Activated CD4-positive, alpha-beta memory T cell treated with anti-CD3 and anti-CD28 coated beads for 36 hours (primary cell): Measurements from ENCODE around the gene RPS6KA2. TPM values are rescaled to one million over a fixed set of nuclear protein-coding genes. Genes with fewer than 3 reads are reported as not detected.

Experiments
- CTCF ChIA-PET: fragments of 350-600 bp; sonication (Branson Sonifier 250); formaldehyde crosslinking; loops from one replicate; lab custom pipeline; 2021; ENCODE audit warnings: antibody characterized with exemption, inconsistent platforms; lab: Charles Lee
- POLR2A ChIA-PET: fragments of 350-600 bp; sonication (Branson Sonifier 250); formaldehyde crosslinking; loops from one replicate; lab custom pipeline; 2021; ENCODE audit warnings: antibody characterized with exemption; lab: Charles Lee
- DNase-seq: peaks from one replicate; pipeline ENCODE4 v3.0.0-alpha.2; 2020
- H3K27ac Mint-ChIP-seq: one replicate; pipeline ENCODE4 v1.8.0; 2021; ENCODE audit warnings: mixed read lengths
- H3K27me3 Mint-ChIP-seq: one replicate; pipeline ENCODE4 v1.8.0; 2021; ENCODE audit warnings: mixed read lengths
- H3K36me3 Mint-ChIP-seq: one replicate; pipeline ENCODE4 v1.8.0; 2021; ENCODE audit warnings: mixed read lengths
- H3K4me1 Mint-ChIP-seq: one replicate; pipeline ENCODE4 v1.8.0; 2021; ENCODE audit warnings: low read depth, mixed read lengths
- H3K4me3 Mint-ChIP-seq: one replicate; pipeline ENCODE4 v1.8.0; 2021; ENCODE audit warnings: mild to moderate bottlenecking, mixed read lengths
- H3K9me3 Mint-ChIP-seq: one replicate; pipeline ENCODE4 v1.8.0; 2021; ENCODE audit warnings: mixed read lengths
- intact Hi-C: fragments of 100-400 bp; cut with micrococcal nuclease; formaldehyde crosslinking; loops from one replicate; pipeline ENCODE4 v1.15.1; 2023
- total RNA-seq, 2 experiments: library from RNA; stranded (reverse); gene quantifications; one replicate each; pipeline ENCODE4 v1.2.3, GENCODE V29; 2021

The RPS6KA2 gene
- total RNA-seq, 2 experiments from 2014 or later: 7.7 to 7.9 TPM

GRCh38 chr6:166415306-166415705 is 211.7 kb downstream of the RPS6KA2 start:
- Mint-ChIP-seq H3K9me3 (peaks cover 14% of the 10 kb centered on the region), H3K4me3 (no peak overlapping the region), H3K27ac (peak overlapping the region; percentile 68), H3K36me3 (peaks cover 12% of the 10 kb centered on the region), H3K27me3 (no peaks in the 10 kb centered on the region), H3K4me1 (peaks cover 92% of the 10 kb centered on the region)
- peak; percentile 74 for DNase-seq
- intact Hi-C loops: loop anchor here (2.0 to 10.0 kb wide), 4 partner anchors 33 to 539 kb away; partner anchors contain the start of genes MPC1, RNASET2 and SFT2D1
- ChIA-PET CTCF (interaction anchor here (0.7 kb wide), 1 partner anchor 31 kb away, joined by 3 read pairs; no protein-coding TSS in a partner anchor), POLR2A (interaction anchor here (0.9 kb wide), 1 partner anchor 15 kb away, joined by 3 read pairs; no protein-coding TSS in a partner anchor)

- ChIA-PET CTCF (no interaction called here), POLR2A (no interaction called here)
- H3K27me3 Mint-ChIP-seq: no peaks in the 10 kb centered on the region
- no peak overlapping the region for H3K27ac Mint-ChIP-seq
- H3K4me1 Mint-ChIP-seq: peaks cover 78% of the 10 kb centered on the region
- peaks cover 14% of the 10 kb centered on the region for H3K9me3 Mint-ChIP-seq
- H3K36me3 Mint-ChIP-seq: peaks cover 12% of the 10 kb centered on the region
- no peak overlapping the region for H3K4me3 Mint-ChIP-seq
- no peak for DNase-seq
- intact Hi-C loops: loop anchor here (10.0 kb wide), 1 partner anchor 541 kb away; the partner anchor contains the start of gene RNASET2
Observed at GRCh38 chr6:166413491-166413951, 213.5 kb downstream of the RPS6KA2 start.

- peaks cover 14% of the 10 kb centered on the region for H3K9me3 Mint-ChIP-seq
- peaks cover 73% of the 10 kb centered on the region for H3K4me1 Mint-ChIP-seq
- H3K27me3 Mint-ChIP-seq: no peaks in the 10 kb centered on the region
- peaks cover 12% of the 10 kb centered on the region for H3K36me3 Mint-ChIP-seq
- H3K4me3 Mint-ChIP-seq: no peak overlapping the region
- POLR2A ChIA-PET: no interaction called here
- intact Hi-C loops: loop anchor here (10.0 kb wide), 1 partner anchor 542 kb away; the partner anchor contains the start of gene RNASET2
- no peak for DNase-seq
- CTCF ChIA-PET: interaction anchor here (1.8 to 3.8 kb wide), 2 partner anchors 13 to 99 kb away, joined by 7 to 21 read pairs; no protein-coding TSS in a partner anchor
- no peak overlapping the region for H3K27ac Mint-ChIP-seq
Observed at GRCh38 chr6:166412911-166413384, 214.1 kb downstream of the RPS6KA2 start.

GRCh38 chr6:166412156-166412910 is 214.7 kb downstream of the RPS6KA2 start:
- peaks cover 12% of the 10 kb centered on the region for H3K36me3 Mint-ChIP-seq
- POLR2A ChIA-PET: no interaction called here
- CTCF ChIA-PET: interaction anchor here (1.8 to 3.8 kb wide), 2 partner anchors 12 to 99 kb away, joined by 7 to 21 read pairs; no protein-coding TSS in a partner anchor
- intact Hi-C loops: loop anchor here (10.0 kb wide), 1 partner anchor 542 kb away; the partner anchor contains the start of gene RNASET2
- peak overlapping the region; percentile 49 for H3K4me3 Mint-ChIP-seq
- no peaks in the 10 kb centered on the region for H3K27me3 Mint-ChIP-seq
- H3K4me1 Mint-ChIP-seq: peaks cover 67% of the 10 kb centered on the region
- no peak overlapping the region for H3K27ac Mint-ChIP-seq
- peaks cover 14% of the 10 kb centered on the region for H3K9me3 Mint-ChIP-seq
- no peak for DNase-seq

- DNase-seq: peak; percentile 46
- Mint-ChIP-seq H3K27ac (no peak overlapping the region), H3K36me3 (peaks cover 8% of the 10 kb centered on the region), H3K27me3 (no peaks in the 10 kb centered on the region), H3K9me3 (peaks cover 11% of the 10 kb centered on the region), H3K4me1 (peaks cover 61% of the 10 kb centered on the region), H3K4me3 (peak overlapping the region; percentile 49)
- intact Hi-C loops: loop anchor here (1.0 to 10.0 kb wide), 2 partner anchors 8 to 543 kb away; partner anchors contain the start of gene RNASET2
- POLR2A ChIA-PET: no interaction called here
- CTCF ChIA-PET: interaction anchor here (1.8 to 3.8 kb wide), 2 partner anchors 12 to 98 kb away, joined by 7 to 21 read pairs; no protein-coding TSS in a partner anchor
Observed at GRCh38 chr6:166411721-166412151, 215.3 kb downstream of the RPS6KA2 start.

GRCh38 chr6:166411271-166411670 is 215.8 kb downstream of the RPS6KA2 start:
- intact Hi-C loops: loop anchor here (1.0 to 10.0 kb wide), 2 partner anchors 8 to 544 kb away; partner anchors contain the start of gene RNASET2
- Mint-ChIP-seq H3K27me3 (no peaks in the 10 kb centered on the region), H3K4me1 (peaks cover 56% of the 10 kb centered on the region), H3K9me3 (peaks cover 7% of the 10 kb centered on the region), H3K4me3 (peak overlapping the region; percentile 49), H3K36me3 (peaks cover 4% of the 10 kb centered on the region), H3K27ac (no peak overlapping the region)
- POLR2A ChIA-PET: no interaction called here
- DNase-seq: no peak
- CTCF ChIA-PET: interaction anchor here (1.1 to 3.8 kb wide), 3 partner anchors 11 to 98 kb away, joined by 3 to 21 read pairs (median 7); no protein-coding TSS in a partner anchor

- Mint-ChIP-seq H3K4me1 (peaks cover 48% of the 10 kb centered on the region), H3K27me3 (no peaks in the 10 kb centered on the region), H3K4me3 (peak overlapping the region; percentile 3), H3K27ac (no peak overlapping the region), H3K36me3 (no peaks in the 10 kb centered on the region), H3K9me3 (no peaks in the 10 kb centered on the region)
- ChIA-PET CTCF (interaction anchor here (1.1 to 3.8 kb wide), 2 partner anchors 10 to 29 kb away, joined by 3 to 21 read pairs; no protein-coding TSS in a partner anchor), POLR2A (interaction anchor here (0.8 kb wide), 1 partner anchor 77 kb away, joined by 3 read pairs; no protein-coding TSS in a partner anchor)
- DNase-seq: no peak
- intact Hi-C loops: loop anchor here (10.0 kb wide), 1 partner anchor 544 kb away; the partner anchor contains the start of gene RNASET2
Observed at GRCh38 chr6:166410426-166410935, 216.6 kb downstream of the RPS6KA2 start.

- Mint-ChIP-seq H3K27me3 (no peaks in the 10 kb centered on the region), H3K9me3 (no peaks in the 10 kb centered on the region), H3K36me3 (no peaks in the 10 kb centered on the region), H3K27ac (no peak overlapping the region), H3K4me1 (peaks cover 36% of the 10 kb centered on the region), H3K4me3 (no peak overlapping the region)
- intact Hi-C loops: no loop called here
- no peak for DNase-seq
- CTCF ChIA-PET: interaction anchor here (3.8 kb wide), 1 partner anchor 9 kb away, joined by 21 read pairs; no protein-coding TSS in a partner anchor
- POLR2A ChIA-PET: no interaction called here
Observed at GRCh38 chr6:166408936-166409755, 217.9 kb downstream of the RPS6KA2 start.

GRCh38 chr6:166406197-166406596 is 220.9 kb downstream of the RPS6KA2 start:
- POLR2A ChIA-PET: no interaction called here
- CTCF ChIA-PET: no interaction called here

GRCh38 chr6:166405386-166405785 is 221.7 kb downstream of the RPS6KA2 start:
- no peaks in the 10 kb centered on the region for H3K9me3 Mint-ChIP-seq
- H3K4me3 Mint-ChIP-seq: no peak overlapping the region
- POLR2A ChIA-PET: no interaction called here
- H3K36me3 Mint-ChIP-seq: no peaks in the 10 kb centered on the region
- H3K27me3 Mint-ChIP-seq: no peaks in the 10 kb centered on the region
- H3K4me1 Mint-ChIP-seq: peaks cover 8% of the 10 kb centered on the region
- no peak for DNase-seq
- no peak overlapping the region for H3K27ac Mint-ChIP-seq
- CTCF ChIA-PET: interaction anchor here (1.9 kb wide), 1 partner anchor 130 kb away, joined by 5 read pairs; no protein-coding TSS in a partner anchor
- intact Hi-C loops: no loop called here

More at GRCh38 chr6:166406197-166406596, 220.9 kb downstream of the RPS6KA2 start:
- intact Hi-C loops: no loop called here
- no peak for DNase-seq
- Mint-ChIP-seq H3K4me1 (peaks cover 13% of the 10 kb centered on the region), H3K27ac (no peak overlapping the region), H3K27me3 (no peaks in the 10 kb centered on the region), H3K36me3 (no peaks in the 10 kb centered on the region), H3K4me3 (no peak overlapping the region), H3K9me3 (no peaks in the 10 kb centered on the region)
